ENCODE data around the gene HNF1B.

HNF1B gene

GRCh38 chr17:37725021-37725595 lies 19.8 kb downstream of the HNF1B start:
- no peak overlapping the region for H3K9ac ChIP-seq (ENCODE audit: low read length)
- no peak overlapping the region for H3K27ac ChIP-seq (ENCODE audit: low read depth, low read length)
- H3K27me3 ChIP-seq (ENCODE audit: control insufficient read depth, insufficient read depth, low read length) = no peaks in the 10 kb centered on the region
- peaks cover 3% of the 10 kb centered on the region for H3K36me3 ChIP-seq (ENCODE audit: control insufficient read depth, insufficient read depth, low read length)
- peak overlapping the region; percentile 6 for H3K4me3 ChIP-seq (ENCODE audit: low read length)
- no peaks in the 10 kb centered on the region for H3K4me1 ChIP-seq (ENCODE audit: control insufficient read depth, insufficient read depth, low read length)

DNA sequence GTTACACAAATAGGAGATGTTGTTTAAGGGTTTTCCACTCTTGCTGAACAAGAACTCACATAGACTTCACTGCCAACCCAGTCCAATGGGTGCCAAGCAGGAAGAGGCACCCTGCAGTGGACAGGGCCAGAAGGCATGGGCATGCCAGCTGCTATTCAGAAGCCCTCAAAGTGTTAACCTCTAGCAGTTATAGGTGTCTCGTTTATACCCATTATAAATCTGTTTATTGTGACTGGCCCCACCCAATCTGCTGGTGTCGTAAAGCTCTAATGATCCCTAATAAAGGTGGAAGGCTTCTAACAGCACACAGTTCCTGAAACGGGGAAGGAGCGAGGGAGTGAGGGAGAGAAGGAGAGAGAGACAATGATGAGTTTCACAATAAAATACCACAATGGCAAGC lies 23.9 kb downstream of the HNF1B start:
- H3K4me3 ChIP-seq (ENCODE audit: low read length) = no peak overlapping the region

GRCh38 chr17:37719866-37720265 lies 25.0 kb downstream of the HNF1B start:
- H3K36me3 ChIP-seq (ENCODE audit: control insufficient read depth, insufficient read depth, low read length) = no peaks in the 10 kb centered on the region
- H3K4me3 ChIP-seq (ENCODE audit: low read length) = no peak overlapping the region
- H3K27ac ChIP-seq (ENCODE audit: low read depth, low read length) = no peak overlapping the region
- H3K9ac ChIP-seq (ENCODE audit: low read length) = no peak overlapping the region
- H3K27me3 ChIP-seq (ENCODE audit: control insufficient read depth, insufficient read depth, low read length) = no peaks in the 10 kb centered on the region
- H3K4me1 ChIP-seq (ENCODE audit: control insufficient read depth, insufficient read depth, low read length) = no peaks in the 10 kb centered on the region

More for the DNA sequence above, 23.9 kb downstream of the HNF1B start:
- Histone ChIP-seq H3K4me1 (ENCODE audit: control insufficient read depth, insufficient read depth, low read length) (no peaks in the 10 kb centered on the region), H3K27me3 (ENCODE audit: control insufficient read depth, insufficient read depth, low read length) (no peaks in the 10 kb centered on the region), H3K27ac (ENCODE audit: low read depth, low read length) (no peak overlapping the region), H3K9ac (ENCODE audit: low read length) (no peak overlapping the region), H3K36me3 (ENCODE audit: control insufficient read depth, insufficient read depth, low read length) (no peaks in the 10 kb centered on the region)

DNA sequence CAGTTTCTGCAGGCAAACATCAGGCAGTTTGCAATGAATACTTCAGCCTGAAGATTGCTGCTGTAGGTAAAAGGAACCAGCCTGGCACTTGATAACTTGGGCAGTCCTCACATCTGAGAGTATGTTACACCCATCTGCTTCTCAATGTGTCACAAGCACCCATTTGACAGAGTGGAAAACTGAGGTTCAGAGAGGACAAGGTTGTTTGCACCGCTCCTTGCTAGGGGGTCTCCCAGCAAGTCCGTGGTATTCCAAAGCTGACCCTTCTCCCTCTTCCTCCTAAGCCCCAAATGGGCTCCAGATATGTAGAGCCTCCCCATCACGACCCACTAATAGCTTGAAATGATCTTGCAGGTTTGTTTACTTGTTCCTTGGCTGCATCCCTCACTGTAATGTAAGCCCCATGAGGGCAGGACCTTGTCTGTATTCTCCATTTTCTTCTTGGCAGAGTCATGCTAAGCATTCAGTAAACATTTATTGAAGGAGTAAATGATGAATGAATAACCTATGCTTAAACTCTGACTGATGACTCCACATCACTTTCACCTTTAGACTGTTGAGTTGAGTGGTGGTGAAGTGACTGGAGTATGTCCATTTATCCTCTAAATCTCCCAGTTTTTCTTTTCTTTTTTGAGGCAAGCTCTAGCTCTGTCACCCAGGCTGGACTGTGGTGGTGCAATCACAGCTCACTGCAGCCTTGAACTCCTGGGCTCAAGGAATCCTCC lies 26.4 kb downstream of the HNF1B start:
- Histone ChIP-seq H3K27me3 (ENCODE audit: control insufficient read depth, insufficient read depth, low read length) (no peaks in the 10 kb centered on the region), H3K4me1 (ENCODE audit: control insufficient read depth, insufficient read depth, low read length) (no peaks in the 10 kb centered on the region), H3K9ac (ENCODE audit: low read length) (no peak overlapping the region), H3K4me3 (ENCODE audit: low read length) (no peak overlapping the region), H3K36me3 (ENCODE audit: control insufficient read depth, insufficient read depth, low read length) (no peaks in the 10 kb centered on the region), H3K27ac (ENCODE audit: low read depth, low read length) (no peak overlapping the region)

GRCh38 chr17:37717627-37718323 lies 27.1 kb downstream of the HNF1B start:
- no peaks in the 10 kb centered on the region for H3K4me1 ChIP-seq (ENCODE audit: control insufficient read depth, insufficient read depth, low read length)
- H3K27me3 ChIP-seq (ENCODE audit: control insufficient read depth, insufficient read depth, low read length) = no peaks in the 10 kb centered on the region
- no peak overlapping the region for H3K9ac ChIP-seq (ENCODE audit: low read length)
- no peaks in the 10 kb centered on the region for H3K36me3 ChIP-seq (ENCODE audit: control insufficient read depth, insufficient read depth, low read length)
- H3K4me3 ChIP-seq (ENCODE audit: low read length) = no peak overlapping the region
- H3K27ac ChIP-seq (ENCODE audit: low read depth, low read length) = no peak overlapping the region

DNA sequence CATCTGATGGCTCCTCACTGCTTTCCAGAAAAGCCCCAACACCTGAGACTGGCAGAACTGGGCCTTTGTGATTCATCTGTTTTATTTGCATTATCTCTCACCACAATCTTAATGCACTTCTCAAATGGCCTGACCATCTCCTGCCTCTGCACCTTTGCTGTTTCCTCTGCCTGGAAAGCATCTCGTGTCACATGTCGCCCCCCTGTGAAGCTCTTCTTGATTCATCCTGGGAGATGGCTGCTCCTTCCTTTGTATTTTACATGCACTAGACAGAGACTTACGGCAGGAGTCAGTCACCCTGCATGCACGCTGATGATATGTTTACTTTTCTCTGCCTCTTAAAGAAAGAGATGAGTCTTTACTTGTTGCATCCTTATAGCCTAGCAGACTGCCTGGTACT lies 30.0 kb downstream of the HNF1B start:
- no peaks in the 10 kb centered on the region for H3K4me1 ChIP-seq (ENCODE audit: control insufficient read depth, insufficient read depth, low read length)
- no peaks in the 10 kb centered on the region for H3K36me3 ChIP-seq (ENCODE audit: control insufficient read depth, insufficient read depth, low read length)
- H3K27me3 ChIP-seq (ENCODE audit: control insufficient read depth, insufficient read depth, low read length) = no peaks in the 10 kb centered on the region
- H3K4me3 ChIP-seq (ENCODE audit: low read length) = no peak overlapping the region
- H3K9ac ChIP-seq (ENCODE audit: low read length) = no peak overlapping the region
- H3K27ac ChIP-seq (ENCODE audit: low read depth, low read length) = no peak overlapping the region

DNA sequence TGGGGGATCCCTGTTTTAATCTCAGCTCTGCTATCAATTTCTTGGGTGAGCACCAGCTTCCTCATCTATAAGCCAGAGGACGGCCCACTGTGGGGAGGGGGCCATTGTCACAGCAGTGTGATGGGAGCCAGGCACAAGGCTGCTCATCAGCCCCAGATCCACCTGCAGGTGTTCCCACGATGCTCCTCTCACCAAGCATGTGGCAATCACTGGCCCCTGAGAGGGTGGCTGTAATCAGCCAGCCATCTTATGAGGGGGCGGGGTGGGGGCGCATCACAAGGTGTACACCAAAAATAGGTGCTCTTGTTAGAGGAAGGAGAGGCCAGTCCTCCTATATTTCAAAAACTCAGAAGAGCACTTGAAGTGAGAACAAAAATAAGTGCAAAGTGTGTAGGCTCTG lies 31.2 kb downstream of the HNF1B start:
- Histone ChIP-seq H3K36me3 (ENCODE audit: control insufficient read depth, insufficient read depth, low read length) (no peaks in the 10 kb centered on the region), H3K9ac (ENCODE audit: low read length) (no peak overlapping the region), H3K27me3 (ENCODE audit: control insufficient read depth, insufficient read depth, low read length) (no peaks in the 10 kb centered on the region), H3K4me3 (ENCODE audit: low read length) (no peak overlapping the region), H3K4me1 (ENCODE audit: control insufficient read depth, insufficient read depth, low read length) (no peaks in the 10 kb centered on the region), H3K27ac (ENCODE audit: low read depth, low read length) (no peak overlapping the region)

GRCh38 chr17:37713028-37713431 lies 31.8 kb downstream of the HNF1B start:
- H3K36me3 ChIP-seq (ENCODE audit: control insufficient read depth, insufficient read depth, low read length) = no peaks in the 10 kb centered on the region
- no peak overlapping the region for H3K4me3 ChIP-seq (ENCODE audit: low read length)
- no peaks in the 10 kb centered on the region for H3K4me1 ChIP-seq (ENCODE audit: control insufficient read depth, insufficient read depth, low read length)
- no peak overlapping the region for H3K9ac ChIP-seq (ENCODE audit: low read length)
- H3K27me3 ChIP-seq (ENCODE audit: control insufficient read depth, insufficient read depth, low read length) = no peaks in the 10 kb centered on the region
- no peak overlapping the region for H3K27ac ChIP-seq (ENCODE audit: low read depth, low read length)

DNA sequence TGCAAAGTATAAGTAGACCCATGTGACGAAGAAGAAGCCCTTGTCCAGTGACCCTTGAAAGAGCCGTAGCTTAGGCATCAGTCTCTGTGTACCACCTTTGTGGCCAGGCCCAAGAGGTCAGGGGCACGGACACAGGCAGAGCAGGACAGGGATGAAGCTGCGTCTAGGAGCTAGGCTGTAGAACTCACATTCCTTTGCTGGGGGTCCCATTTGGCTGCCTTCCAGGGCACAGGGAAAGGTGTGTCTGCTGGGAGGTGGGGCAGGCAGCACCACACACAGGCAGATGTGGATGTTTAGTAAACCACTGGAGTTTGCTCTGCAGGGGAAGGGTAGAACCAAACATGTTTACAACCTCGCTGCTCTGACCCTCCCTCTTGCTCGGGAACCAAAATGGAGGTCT lies 33.7 kb downstream of the HNF1B start:
- no peak overlapping the region for H3K27ac ChIP-seq (ENCODE audit: low read depth, low read length)
- H3K4me3 ChIP-seq (ENCODE audit: low read length) = no peak overlapping the region
- no peak overlapping the region for H3K9ac ChIP-seq (ENCODE audit: low read length)
- H3K36me3 ChIP-seq (ENCODE audit: control insufficient read depth, insufficient read depth, low read length) = no peaks in the 10 kb centered on the region
- no peaks in the 10 kb centered on the region for H3K27me3 ChIP-seq (ENCODE audit: control insufficient read depth, insufficient read depth, low read length)
- no peaks in the 10 kb centered on the region for H3K4me1 ChIP-seq (ENCODE audit: control insufficient read depth, insufficient read depth, low read length)

- no peak overlapping the region for H3K27ac ChIP-seq (ENCODE audit: low read depth, low read length)
- H3K4me3 ChIP-seq (ENCODE audit: low read length) = no peak overlapping the region
- no peak overlapping the region for H3K9ac ChIP-seq (ENCODE audit: low read length)
- no peaks in the 10 kb centered on the region for H3K36me3 ChIP-seq (ENCODE audit: control insufficient read depth, insufficient read depth, low read length)
- no peaks in the 10 kb centered on the region for H3K4me1 ChIP-seq (ENCODE audit: control insufficient read depth, insufficient read depth, low read length)
- no peaks in the 10 kb centered on the region for H3K27me3 ChIP-seq (ENCODE audit: control insufficient read depth, insufficient read depth, low read length)
Measured at GRCh38 chr17:37710344-37710886, 34.4 kb downstream of the HNF1B start.

DNA sequence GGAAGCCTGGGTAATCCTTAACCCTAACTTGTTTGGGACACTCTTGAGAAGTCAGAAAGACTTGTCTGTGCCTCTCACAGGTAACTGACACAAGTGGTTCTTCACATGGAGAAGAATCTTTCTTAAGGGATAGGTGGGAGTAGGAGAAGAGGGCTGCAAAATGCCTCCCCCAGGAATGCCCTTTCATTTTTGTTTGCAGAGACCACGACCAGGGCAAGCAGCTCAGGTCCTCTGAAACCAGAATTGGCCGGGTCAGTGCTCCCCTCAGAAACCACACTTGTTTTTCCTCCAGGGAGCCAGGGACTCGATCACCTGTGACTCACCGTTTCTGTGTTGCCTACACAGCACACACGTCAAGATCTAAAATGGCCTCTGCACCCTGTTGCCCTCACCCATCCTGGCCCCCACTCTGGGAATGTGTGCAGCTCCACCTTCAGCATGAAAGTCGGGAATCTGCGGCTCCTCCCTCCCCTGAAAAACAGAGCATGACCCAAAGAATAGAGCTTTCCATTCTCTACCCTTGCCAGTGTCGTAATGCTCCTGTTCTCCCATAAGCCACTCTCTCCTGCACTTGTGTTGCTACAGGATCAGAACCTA lies 36.1 kb downstream of the HNF1B start:
- Histone ChIP-seq H3K27ac (ENCODE audit: low read depth, low read length) (no peak overlapping the region), H3K9ac (ENCODE audit: low read length) (no peak overlapping the region)

DNA sequence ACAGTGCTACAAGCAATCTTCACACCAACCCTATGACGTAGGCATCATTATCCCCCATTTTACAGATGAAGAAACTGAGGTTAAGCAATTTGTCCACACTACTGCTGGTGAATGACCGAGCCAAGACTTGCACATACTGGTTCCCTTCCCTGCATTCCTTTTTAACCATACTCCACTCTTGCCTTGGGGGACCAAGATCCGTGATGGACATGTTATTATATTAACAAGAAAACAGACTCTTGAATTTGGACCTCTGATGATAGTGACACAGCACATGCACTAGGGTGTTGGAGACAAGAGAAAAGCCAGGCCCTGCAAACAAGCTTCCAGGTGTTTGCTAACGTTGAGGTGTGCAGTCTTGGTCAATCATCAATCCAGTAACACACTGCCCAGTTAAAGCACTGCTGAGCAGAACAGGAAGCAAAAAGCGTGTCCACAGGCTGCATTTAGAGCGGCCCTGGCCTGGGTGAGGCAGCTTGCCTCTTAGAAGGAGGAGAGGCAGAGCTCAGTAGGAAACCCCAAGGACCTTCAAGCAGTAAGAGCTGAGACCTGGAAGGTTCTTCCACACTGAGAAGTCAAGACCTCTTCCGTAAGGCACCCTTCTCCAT lies 36.7 kb downstream of the HNF1B start:
- peaks cover 6% of the 10 kb centered on the region for H3K36me3 ChIP-seq (ENCODE audit: control insufficient read depth, insufficient read depth, low read length)
- no peak overlapping the region for H3K9ac ChIP-seq (ENCODE audit: low read length)
- peak overlapping the region; percentile 9 for H3K4me3 ChIP-seq (ENCODE audit: low read length)
- no peaks in the 10 kb centered on the region for H3K27me3 ChIP-seq (ENCODE audit: control insufficient read depth, insufficient read depth, low read length)
- H3K27ac ChIP-seq (ENCODE audit: low read depth, low read length) = no peak overlapping the region
- no peaks in the 10 kb centered on the region for H3K4me1 ChIP-seq (ENCODE audit: control insufficient read depth, insufficient read depth, low read length)

More for the DNA sequence above, 36.1 kb downstream of the HNF1B start:
- Histone ChIP-seq H3K27me3 (ENCODE audit: control insufficient read depth, insufficient read depth, low read length) (no peaks in the 10 kb centered on the region), H3K4me1 (ENCODE audit: control insufficient read depth, insufficient read depth, low read length) (no peaks in the 10 kb centered on the region), H3K4me3 (ENCODE audit: low read length) (peak overlapping the region; percentile 9), H3K36me3 (ENCODE audit: control insufficient read depth, insufficient read depth, low read length) (peaks cover 4% of the 10 kb centered on the region)

Data from rectal smooth muscle tissue (tissue), 1 donor.